HepG2 (cell line): ENCODE results near the gene LHFPL2. TPM values are rescaled to one million over a fixed set of nuclear protein-coding genes. Genes with fewer than 3 reads are reported as not detected.

Source experiments
- ATAC-seq: fragments of 200-7000 bp; cut with Tn5 transposase; 3 replicates; pipeline ENCODE4 v1.9.1; 2020; ENCODE audit warnings: mild to moderate bottlenecking, moderate library complexity
- BruUV-seq: library from RNA; stranded (reverse); fragments of 400-500 nt; replicated peaks from 2 replicates; lab custom pipeline; 2021; lab: Mats Ljungman, UMichigan
- CTCF ChIA-PET: fragments of 300-600 bp; formaldehyde crosslinking; extraction: SDS; loops from one replicate; lab custom pipeline; 2021; ENCODE audit warnings: low total read pairs, inconsistent platforms, low intra/inter-chr PET ratio; lab: Yijun Ruan, JAX
- POLR2A ChIA-PET: fragments of 350-600 bp; sonication (Branson Sonifier 250); formaldehyde crosslinking; loops from one replicate; lab custom pipeline; 2020; ENCODE audit warnings: antibody characterized with exemption, inconsistent platforms; lab: Yijun Ruan, JAX
- DNase-seq: peaks from one replicate; pipeline ENCODE4 v3.0.0-alpha.2; 2015; ENCODE audit warnings: low spot score
- FAIRE-seq: peaks from 3 replicates; lab custom pipeline; 2011; peaks lifted over from hg19 to GRCh38; lab: Jason Lieb, UNC
- H2AFZ ChIP-seq: one replicate; pipeline ENCODE4 v1.6.1; 2011; ENCODE audit warnings: low read length, inconsistent platforms
- H3K27ac ChIP-seq: fragments of 300-600 bp; 3 replicates; pipeline ENCODE4 v1.8.0; 2011; ENCODE audit warnings: mixed run types, mild to moderate bottlenecking, mixed read lengths, low read length, inconsistent platforms; ENCODE audit not compliant: insufficient read depth; ENCODE audit errors: extremely low read length
- H3K27me3 ChIP-seq, 2 experiments: fragments of 200-600 bp in 1 of 2; 2 replicates in 1 of 2; 3 replicates in 1 of 2; pipeline versions ENCODE4 v1.6.0 to v1.8.0; 2011; ENCODE audit warnings: low read length in 2 of 2, mild to moderate bottlenecking in 2 of 2, moderate library complexity in 2 of 2, inconsistent platforms in 1 of 2; ENCODE audit not compliant: insufficient read depth in 2 of 2, control insufficient read depth in 1 of 2
- H3K36me3 ChIP-seq, 2 experiments: fragments of 200-600 bp in 1 of 2; replicated peaks in 1 of 2; 2 replicates in 1 of 2; 3 replicates in 1 of 2; pipeline versions ENCODE4 v1.5.1 to v1.8.0; 2011; ENCODE audit warnings: low read length in 2 of 2, inconsistent platforms in 1 of 2; ENCODE audit not compliant: insufficient read depth in 2 of 2, control insufficient read depth in 1 of 2
- H3K4me1 ChIP-seq: 2 replicates; pipeline ENCODE4 v1.5.1; 2012; ENCODE audit warnings: low read length, inconsistent platforms; ENCODE audit not compliant: insufficient read depth
- H3K4me2 ChIP-seq: 2 replicates; pipeline ENCODE4 v1.6.0; 2011; ENCODE audit warnings: low read depth, low read length, inconsistent platforms
- H3K4me3 ChIP-seq, 3 experiments: fragments of 200-600 bp in 1 of 3; sonication (generic), shearing (Covaris generic) in 1 of 3; replicated peaks in 1 of 3; 2 replicates each; pipeline ENCODE4 v1.5.1; 2011 to 2016; ENCODE audit warnings: low read length in 3 of 3, inconsistent platforms in 2 of 3, low read depth in 2 of 3, mild to moderate bottlenecking in 2 of 3, control low read depth in 1 of 3, mixed read lengths in 1 of 3; ENCODE audit not compliant: insufficient read depth in 1 of 3
- H3K79me2 ChIP-seq: one replicate; pipeline ENCODE4 v1.6.1; 2011; ENCODE audit warnings: low read length, inconsistent platforms; ENCODE audit not compliant: insufficient read depth
- H3K9ac ChIP-seq: 2 replicates; pipeline ENCODE4 v1.6.0; 2011; ENCODE audit warnings: mild to moderate bottlenecking, low read depth, low read length, inconsistent platforms; ENCODE audit not compliant: insufficient read depth
- H3K9me3 ChIP-seq: 2 replicates; pipeline ENCODE4 v1.5.1; 2012; ENCODE audit warnings: mild to moderate bottlenecking, low read length
- H4K20me1 ChIP-seq: 2 replicates; pipeline ENCODE4 v1.6.0; 2011; ENCODE audit warnings: inconsistent platforms, mild to moderate bottlenecking, low read length, moderate library complexity; ENCODE audit not compliant: insufficient read depth
- AKNA ChIP-seq: sonication (generic); formaldehyde crosslinking; IDR thresholded peaks from 2 replicates; pipeline ENCODE4 v1.4.0; 2020; ENCODE audit warnings: missing genetic modification reagents, borderline replicate concordance
- PBX2 ChIP-seq: IDR thresholded peaks from 2 replicates; pipeline ENCODE4 v1.6.1; 2016; ENCODE audit warnings: control low read depth
- PCBP1 ChIP-seq: fragments of 200-400 bp; formaldehyde crosslinking; IDR thresholded peaks from 2 replicates; pipeline ENCODE4 v1.6.1; 2017; ENCODE audit warnings: mild to moderate bottlenecking, low read depth, low read length, borderline replicate concordance
- REL ChIP-seq: sonication (generic); formaldehyde crosslinking; conservative IDR thresholded peaks from 2 replicates; pipeline ENCODE4 v1.8.0; 2022; ENCODE audit warnings: mild to moderate bottlenecking, missing genetic modification reagents, moderate library complexity
- ZNF326 ChIP-seq: sonication (generic); formaldehyde crosslinking; IDR thresholded peaks from 2 replicates; pipeline ENCODE4 v1.4.0; 2020; ENCODE audit warnings: missing genetic modification reagents, borderline replicate concordance
- ZNF670 ChIP-seq: sonication (generic); formaldehyde crosslinking; IDR thresholded peaks from 2 replicates; pipeline ENCODE4 v1.8.0; 2022; ENCODE audit warnings: mild to moderate bottlenecking, missing genetic modification reagents, borderline replicate concordance
- WGBS: methylation state at CpG from one replicate; pipeline ENCODE4 v1.1.6; 2017; ENCODE audit warnings: low lambda C conversion rate; 5-methylcytosine and 5-hydroxymethylcytosine counted together
- in situ Hi-C: cut with HindIII; loops from 2 replicates; pipeline ENCODE4 v1.10.0; 2017; ENCODE audit warnings: low pct_unique_long_range_greater_than_20kb; ENCODE audit not compliant: extremely low pct_ligation_motif_present
- intact Hi-C: fragments of 100-400 bp; cut with micrococcal nuclease; formaldehyde crosslinking; loops from one replicate; pipeline ENCODE4 v1.10.0; 2022; ENCODE audit not compliant: unreplicated experiment
- polyA plus RNA-seq, 8 experiments: library from polyadenylated mRNA; depleted of rRNA in 3 of 8; stranded (reverse) in 7 of 8; unstranded in 1 of 8; fragments of >200 nt; fragmentation: Illumina TruSeq in 4 of 8; extraction: Trizol in 4 of 8; gene quantifications; 2 replicates each; pipeline versions ENCODE4 v1.2.1 to v1.2.3, GENCODE V29; 2011 to 2016; ENCODE audit warnings: low read depth in 4 of 8, missing spikeins in 1 of 8, mixed read lengths in 1 of 8; ENCODE audit not compliant: insufficient read depth in 1 of 8
- total RNA-seq, 5 experiments: library from RNA; depleted of rRNA; stranded (reverse); fragments of >200 nt; fragmentation: Illumina TruSeq; extraction: Trizol; gene quantifications; 2 replicates each; pipeline ENCODE4 v1.2.3, GENCODE V29; 2016; ENCODE audit warnings: low read depth in 1 of 5

LHFPL2 gene
- total and polyA plus RNA-seq, 2 of the 13 experiments (the other 11 are each of a cell fraction or from before 2014, with no cell fraction given): 6.0 to 20.0 TPM

- H3K9ac ChIP-seq: no peak overlapping the region
- H3K4me2 ChIP-seq: no peak overlapping the region
- H3K27me3 ChIP-seq: no peaks in the 10 kb centered on the region
- no peak for TF ChIP-seq ZNF326 (CRISPR knock-in tag)
- no peak for TF ChIP-seq ZNF670 (CRISPR knock-in tag)
- no peak for TF ChIP-seq REL (CRISPR knock-in tag)
- TF ChIP-seq PCBP1: no peak
- TF ChIP-seq, all 625 proteins: peak for 0
- no peak overlapping the region for H2AFZ ChIP-seq
- in situ Hi-C loops (no loop called here), intact Hi-C loops (no loop called here)
- FAIRE-seq (no peak), ATAC-seq (no peak), DNase-seq (no peak)
- POLR2A ChIA-PET: no interaction called here
- H3K36me3 ChIP-seq: peaks cover 2 to 14% of the 10 kb centered on the region in 2 experiments; a peak in 3 of 5 replicates
- no peaks in the 10 kb centered on the region for H4K20me1 ChIP-seq
- no TSS peak for BruUV-seq
- no peaks in the 10 kb centered on the region for H3K9me3 ChIP-seq
- peaks cover 15% of the 10 kb centered on the region for H3K79me2 ChIP-seq
- 97% methylated on average over 3 of the region's 3 CpGs for WGBS
- H3K4me3 ChIP-seq: no peak overlapping the region
- CTCF ChIA-PET: no interaction called here
- no peak overlapping the region for H3K27ac ChIP-seq
- peaks cover 82% of the 10 kb centered on the region for H3K4me1 ChIP-seq
These were observed 37.9 kb downstream of the LHFPL2 start for GRCh38 chr5:78610636-78611035.

- Histone ChIP-seq H2AFZ (no peak overlapping the region), H3K9ac (no peak overlapping the region), H3K36me3 (peaks cover 2 to 14% of the 10 kb centered on the region in 2 experiments; a peak in 3 of 5 replicates), H3K4me2 (no peak overlapping the region), H3K9me3 (no peaks in the 10 kb centered on the region), H4K20me1 (no peaks in the 10 kb centered on the region), H3K4me3 (no peak overlapping the region), H3K79me2 (peaks cover 16% of the 10 kb centered on the region), H3K27ac (no peak overlapping the region), H3K27me3 (no peaks in the 10 kb centered on the region), H3K4me1 (peaks cover 82% of the 10 kb centered on the region)
- no TSS peak for BruUV-seq
- POLR2A ChIA-PET: no interaction called here
- ATAC-seq (no peak), DNase-seq (no peak), FAIRE-seq (no peak)
- CTCF ChIA-PET: no interaction called here
- intact Hi-C loops (no loop called here), in situ Hi-C loops (no loop called here)
- TF ChIP-seq AKNA (CRISPR knock-in tag) (peak; percentile 26; the same call in 1 of the 2 replicates), PBX2 (CRISPR knock-in tag) (no peak)
- WGBS: 90% methylated on average over 7 of the region's 7 CpGs
These were observed 38.4 kb downstream of the LHFPL2 start for GRCh38 chr5:78610163-78610583.
